Activated T-helper 9 cell treated with anti-CD3 and anti-CD28 coated beads, Interleukin-2, amount 50 U/mL, for 16 hours (primary cell): Measurements from ENCODE around the gene RBP3.

Experiments used
- DNase-seq: peaks from one replicate; pipeline ENCODE4 v3.0.0-alpha.2; 2020; ENCODE audit warnings: low read depth

RBP3 gene

DNA sequence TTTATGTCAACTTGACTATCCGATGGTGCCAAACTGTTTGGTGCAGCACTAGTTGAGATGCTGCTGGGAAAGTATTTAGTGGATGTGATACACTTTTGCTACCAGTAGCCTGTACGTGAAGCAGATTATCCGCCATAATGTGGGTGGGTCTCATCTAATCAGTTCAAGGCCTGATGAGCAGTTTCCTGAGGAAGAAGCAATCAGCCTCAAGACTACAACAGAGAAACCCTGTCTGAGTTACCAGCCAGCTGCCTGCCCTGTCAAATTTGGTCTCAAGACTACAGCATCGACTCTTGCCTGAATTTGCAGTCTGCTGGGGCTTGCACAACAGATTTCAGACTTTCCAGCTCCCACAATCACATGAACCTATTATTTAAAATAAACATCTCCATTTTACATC is 10.9 kb upstream of the RBP3 start:
- no peak for DNase-seq

DNA sequence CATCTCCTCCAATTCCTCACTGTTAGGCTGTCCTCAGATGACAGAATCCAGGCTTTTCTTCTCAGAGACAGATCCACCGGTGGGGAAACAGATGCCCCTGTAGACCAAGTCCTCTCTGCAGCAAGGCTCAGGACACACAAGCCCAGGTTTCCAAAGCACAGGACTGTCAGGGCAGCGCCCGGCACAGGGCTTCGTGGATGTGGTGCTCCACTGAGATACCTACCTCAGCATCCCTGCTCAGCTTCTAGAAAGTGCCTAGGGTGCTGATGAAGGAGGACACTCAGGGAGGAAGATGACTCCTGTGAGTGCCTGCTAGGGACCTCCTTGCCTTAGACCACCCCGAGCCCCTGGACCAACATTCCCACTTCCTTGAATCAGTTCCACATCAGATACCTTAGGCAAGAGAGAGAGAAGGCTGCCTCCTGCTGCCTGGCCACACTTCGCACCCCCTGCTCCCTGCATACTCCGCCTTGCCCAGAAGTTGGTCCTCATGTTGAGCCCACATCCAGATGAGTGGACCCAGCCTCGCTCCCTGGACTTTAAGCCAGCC is 8.9 kb upstream of the RBP3 start:
- no peak for DNase-seq

DNA sequence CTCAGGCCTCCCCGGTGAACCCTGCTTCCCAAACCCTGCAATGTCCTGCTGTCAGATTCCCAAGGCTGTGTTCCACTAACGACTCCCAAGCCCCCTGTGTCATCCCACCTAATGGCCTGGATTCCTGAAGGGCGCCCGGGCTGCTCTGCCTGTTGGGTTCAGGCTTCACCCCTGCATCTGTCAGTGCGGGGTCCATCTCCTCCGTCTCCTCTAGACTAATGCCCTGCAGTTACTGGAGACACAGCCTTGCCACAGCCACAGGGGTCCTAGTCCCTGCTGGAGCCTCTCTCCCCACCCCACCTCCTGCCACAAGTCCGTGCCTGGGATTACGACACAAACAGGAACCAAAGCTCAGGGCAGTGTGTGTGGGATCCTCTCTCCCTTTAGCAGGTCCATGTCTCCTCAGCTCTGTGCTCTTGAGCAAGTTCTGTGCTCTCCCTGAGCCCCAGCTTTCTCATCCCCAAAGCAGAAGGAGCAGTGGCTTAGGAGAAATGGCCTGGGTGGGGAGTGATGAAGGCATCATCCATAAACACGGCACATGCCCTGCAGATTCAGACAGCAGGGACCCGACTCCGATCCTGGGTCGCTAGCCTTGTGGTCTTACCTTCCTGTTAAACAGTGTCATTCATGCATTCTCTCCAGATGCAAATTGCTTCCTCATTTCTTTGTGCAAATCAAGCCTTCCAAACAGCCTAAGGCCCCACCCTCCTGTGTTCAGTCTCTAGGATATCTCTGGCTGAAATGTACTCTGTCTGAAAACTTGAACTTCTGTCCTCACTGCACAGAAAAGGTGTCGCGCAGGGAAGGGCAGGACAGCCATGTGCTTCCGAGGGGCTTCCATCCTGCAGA is 8.2 kb upstream of the RBP3 start:
- DNase-seq, result no peak

DNA sequence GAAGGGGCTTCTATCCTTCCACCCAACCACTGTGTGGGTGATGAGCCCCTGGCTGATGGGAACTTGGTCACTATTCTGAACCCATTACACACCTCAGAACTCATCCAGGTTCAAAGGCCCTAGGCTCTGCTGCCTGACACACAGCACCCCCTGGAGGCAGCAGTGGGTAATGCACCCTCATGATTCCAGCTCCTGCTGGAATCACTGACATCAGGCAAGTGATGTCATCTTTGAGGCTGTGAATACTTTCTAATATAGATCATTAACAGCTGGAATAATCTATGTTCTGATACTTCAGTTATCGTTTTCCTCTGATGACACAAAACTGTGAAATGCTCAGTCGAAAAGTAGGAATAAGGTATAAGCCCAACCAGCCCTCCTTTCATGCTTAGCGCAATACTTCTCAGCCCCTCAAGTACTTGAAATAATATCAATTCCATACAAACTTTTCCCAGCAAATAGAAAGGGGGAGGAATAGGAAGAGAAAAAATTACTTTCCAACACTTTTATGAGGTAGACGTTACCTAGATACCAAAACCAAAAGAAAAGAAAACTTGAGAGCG is 7.5 kb upstream of the RBP3 start:
- DNase-seq, result peak; percentile 53

DNA sequence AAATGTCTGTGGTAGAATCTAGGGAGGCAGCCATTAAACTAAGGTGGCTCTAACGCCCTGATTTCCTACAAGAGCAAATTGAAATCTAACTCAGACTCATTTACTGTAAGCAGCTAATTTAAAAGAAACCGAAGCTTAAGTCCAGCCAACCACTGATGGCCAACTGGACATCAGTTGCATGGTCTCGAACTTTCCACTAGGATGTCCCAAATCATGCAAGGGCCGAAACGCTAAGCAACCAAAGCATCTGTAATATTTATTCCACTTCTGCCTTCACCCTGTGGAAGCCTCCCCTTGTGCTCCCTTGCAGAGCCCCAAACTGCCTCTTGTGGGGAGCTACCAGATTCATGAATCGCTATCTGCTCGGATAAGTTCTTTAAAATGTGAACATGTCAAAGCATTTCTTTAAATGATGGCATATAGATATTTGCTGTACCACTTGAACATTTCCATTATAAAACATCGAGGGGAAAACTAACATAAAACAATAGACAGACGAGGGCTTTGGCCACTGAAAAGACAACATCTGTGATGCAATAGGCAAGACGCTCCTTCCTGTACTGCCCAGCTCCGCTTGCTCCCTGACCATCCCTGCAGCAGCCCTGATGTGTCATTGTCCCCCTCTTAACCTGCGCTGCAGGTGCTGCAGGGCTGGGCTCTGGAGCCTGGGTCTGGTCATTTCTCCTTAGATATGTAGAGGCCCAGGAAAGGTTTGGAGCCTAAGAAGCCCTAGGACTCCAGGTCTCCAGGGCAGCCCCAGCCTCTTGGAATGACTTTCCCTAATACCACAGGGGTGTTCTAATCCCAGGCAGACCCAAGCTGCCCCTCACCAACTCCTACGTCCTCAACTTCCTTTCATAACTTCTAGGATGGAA is 2.9 kb upstream of the RBP3 start:
- no peak for DNase-seq

DNA sequence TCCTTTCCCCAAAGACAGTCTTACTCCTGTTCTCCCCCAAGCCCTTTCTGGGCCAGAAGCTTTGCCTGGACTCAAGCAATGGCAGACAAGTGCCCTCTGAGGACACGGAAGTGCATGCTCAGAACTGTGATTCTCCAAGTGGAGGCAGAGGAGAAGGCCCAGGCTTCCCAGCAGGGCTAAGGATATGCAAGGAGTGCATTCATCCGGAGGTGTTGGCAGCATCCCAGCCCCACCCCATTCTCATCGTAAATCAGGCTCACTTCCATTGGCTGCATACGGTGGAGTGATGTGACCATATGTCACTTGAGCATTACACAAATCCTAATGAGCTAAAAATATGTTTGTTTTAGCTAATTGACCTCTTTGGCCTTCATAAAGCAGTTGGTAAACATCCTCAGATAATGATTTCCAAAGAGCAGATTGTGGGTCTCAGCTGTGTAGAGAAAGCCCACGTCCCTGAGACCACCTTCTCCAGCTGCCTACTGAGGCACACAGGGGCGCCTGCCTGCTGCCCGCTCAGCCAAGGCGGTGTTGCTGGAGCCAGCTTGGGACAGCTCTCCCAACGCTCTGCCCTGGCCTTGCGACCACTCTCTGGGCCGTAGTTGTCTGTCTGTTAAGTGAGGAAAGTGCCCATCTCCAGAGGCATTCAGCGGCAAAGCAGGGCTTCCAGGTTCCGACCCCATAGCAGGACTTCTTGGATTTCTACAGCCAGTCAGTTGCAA is 1.4 kb upstream of the RBP3 start:
- no peak for DNase-seq

DNA sequence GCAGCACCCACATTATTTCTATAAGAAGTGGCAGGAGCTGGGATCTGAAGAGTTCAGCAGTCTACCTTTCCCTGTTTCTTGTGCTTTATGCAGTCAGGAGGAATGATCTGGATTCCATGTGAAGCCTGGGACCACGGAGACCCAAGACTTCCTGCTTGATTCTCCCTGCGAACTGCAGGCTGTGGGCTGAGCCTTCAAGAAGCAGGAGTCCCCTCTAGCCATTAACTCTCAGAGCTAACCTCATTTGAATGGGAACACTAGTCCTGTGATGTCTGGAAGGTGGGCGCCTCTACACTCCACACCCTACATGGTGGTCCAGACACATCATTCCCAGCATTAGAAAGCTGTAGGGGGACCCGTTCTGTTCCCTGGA is 874 bp upstream of the RBP3 start:
- no peak for DNase-seq

DNA sequence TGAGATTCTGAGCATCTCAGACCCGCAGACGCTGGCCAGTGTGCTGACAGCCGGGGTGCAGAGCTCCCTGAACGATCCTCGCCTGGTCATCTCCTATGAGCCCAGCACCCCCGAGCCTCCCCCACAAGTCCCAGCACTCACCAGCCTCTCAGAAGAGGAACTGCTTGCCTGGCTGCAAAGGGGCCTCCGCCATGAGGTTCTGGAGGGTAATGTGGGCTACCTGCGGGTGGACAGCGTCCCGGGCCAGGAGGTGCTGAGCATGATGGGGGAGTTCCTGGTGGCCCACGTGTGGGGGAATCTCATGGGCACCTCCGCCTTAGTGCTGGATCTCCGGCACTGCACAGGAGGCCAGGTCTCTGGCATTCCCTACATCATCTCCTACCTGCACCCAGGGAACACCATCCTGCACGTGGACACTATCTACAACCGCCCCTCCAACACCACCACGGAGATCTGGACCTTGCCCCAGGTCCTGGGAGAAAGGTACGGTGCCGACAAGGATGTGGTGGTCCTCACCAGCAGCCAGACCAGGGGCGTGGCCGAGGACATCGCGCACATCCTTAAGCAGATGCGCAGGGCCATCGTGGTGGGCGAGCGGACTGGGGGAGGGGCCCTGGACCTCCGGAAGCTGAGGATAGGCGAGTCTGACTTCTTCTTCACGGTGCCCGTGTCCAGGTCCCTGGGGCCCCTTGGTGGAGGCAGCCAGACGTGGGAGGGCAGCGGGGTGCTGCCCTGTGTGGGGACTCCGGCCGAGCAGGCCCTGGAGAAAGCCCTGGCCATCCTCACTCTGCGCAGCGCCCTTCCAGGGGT is 703 bp downstream of the RBP3 start:
- no peak for DNase-seq

DNA sequence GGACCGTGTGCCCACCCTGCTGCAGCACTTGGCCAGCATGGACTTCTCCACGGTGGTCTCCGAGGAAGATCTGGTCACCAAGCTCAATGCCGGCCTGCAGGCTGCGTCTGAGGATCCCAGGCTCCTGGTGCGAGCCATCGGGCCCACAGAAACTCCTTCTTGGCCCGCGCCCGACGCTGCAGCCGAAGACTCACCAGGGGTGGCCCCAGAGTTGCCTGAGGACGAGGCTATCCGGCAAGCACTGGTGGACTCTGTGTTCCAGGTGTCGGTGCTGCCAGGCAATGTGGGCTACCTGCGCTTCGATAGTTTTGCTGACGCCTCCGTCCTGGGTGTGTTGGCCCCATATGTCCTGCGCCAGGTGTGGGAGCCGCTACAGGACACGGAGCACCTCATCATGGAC is 1.4 kb downstream of the RBP3 start:
- DNase-seq, result no peak

DNA sequence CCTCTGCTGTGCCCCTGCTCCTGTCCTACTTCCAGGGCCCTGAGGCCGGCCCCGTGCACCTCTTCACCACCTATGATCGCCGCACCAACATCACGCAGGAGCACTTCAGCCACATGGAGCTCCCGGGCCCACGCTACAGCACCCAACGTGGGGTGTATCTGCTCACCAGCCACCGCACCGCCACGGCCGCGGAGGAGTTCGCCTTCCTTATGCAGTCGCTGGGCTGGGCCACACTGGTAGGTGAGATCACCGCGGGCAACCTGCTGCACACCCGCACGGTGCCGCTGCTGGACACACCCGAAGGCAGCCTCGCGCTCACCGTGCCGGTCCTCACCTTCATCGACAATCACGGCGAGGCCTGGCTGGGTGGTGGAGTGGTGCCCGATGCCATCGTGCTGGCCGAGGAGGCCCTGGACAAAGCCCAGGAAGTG is 1.8 kb downstream of the RBP3 start:
- DNase-seq, result no peak

DNA sequence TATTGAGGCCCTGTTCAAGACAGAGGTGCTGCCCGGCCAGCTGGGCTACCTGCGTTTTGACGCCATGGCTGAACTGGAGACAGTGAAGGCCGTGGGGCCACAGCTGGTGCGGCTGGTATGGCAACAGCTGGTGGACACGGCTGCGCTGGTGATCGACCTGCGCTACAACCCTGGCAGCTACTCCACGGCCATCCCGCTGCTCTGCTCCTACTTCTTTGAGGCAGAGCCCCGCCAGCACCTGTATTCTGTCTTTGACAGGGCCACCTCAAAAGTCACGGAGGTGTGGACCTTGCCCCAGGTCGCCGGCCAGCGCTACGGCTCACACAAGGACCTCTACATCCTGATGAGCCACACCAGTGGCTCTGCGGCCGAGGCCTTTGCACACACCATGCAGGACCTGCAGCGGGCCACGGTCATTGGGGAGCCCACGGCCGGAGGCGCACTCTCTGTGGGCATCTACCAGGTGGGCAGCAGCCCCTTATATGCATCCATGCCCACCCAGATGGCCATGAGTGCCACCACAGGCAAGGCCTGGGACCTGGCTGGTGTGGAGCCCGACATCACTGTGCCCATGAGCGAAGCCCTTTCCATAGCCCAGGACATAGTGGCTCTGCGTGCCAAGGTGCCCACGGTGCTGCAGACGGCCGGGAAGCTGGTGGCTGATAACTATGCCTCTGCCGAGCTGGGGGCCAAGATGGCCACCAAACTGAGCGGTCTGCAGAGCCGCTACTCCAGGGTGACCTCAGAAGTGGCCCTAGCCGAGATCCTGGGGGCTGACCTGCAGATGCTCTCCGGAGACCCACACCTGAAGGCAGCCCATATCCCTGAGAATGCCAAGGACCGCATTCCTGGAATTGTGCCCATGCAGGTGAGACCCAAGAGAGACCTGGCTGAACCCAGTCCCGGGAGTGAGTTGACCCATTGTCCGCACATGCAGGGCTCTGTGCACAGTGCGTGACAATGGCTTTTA is 2.8 kb downstream of the RBP3 start:
- no peak for DNase-seq

DNA sequence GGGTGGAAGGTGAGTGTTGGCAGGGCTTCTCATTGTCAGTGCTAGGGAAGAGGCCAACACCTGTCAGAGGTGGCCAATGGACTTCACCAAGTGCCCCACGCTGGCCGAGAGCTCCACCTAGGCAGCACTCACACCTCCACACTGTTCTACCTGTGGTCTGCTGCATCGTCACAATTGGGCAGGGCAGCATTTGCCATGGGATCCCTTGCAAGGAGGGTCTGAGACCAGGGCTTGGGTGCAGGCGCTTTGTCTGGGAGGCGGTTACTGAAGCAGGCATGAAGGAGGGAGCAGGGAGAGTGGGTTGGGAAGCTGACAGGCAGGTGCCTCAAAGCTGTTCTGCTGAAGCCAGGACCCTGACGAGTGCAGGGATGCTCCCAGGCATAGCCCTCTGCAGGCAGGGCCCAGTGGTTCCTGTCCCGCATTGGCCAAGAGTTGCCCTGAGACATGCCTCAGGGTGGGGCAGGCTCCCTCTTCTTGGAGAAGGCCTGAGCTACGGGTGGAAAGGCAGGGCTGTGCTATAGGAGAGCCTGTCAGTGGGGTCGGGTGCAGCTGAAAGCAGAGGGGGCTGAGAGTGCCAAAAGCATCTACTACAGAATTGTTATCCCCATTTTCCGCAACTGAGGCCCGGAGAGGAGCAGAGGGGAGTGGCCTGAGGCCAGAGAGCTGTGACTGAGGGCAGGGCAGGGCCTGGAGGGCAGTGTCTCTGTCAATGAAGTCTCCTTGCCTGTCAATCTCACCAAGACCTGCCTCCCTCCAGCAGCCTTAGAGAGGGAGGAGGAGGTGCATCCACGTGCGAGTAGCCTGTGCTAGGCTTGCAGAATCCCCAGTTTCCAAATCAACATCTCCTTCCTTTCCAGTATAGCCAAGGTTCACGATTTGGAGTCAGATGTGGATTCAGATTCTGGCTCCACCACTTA is 4.0 kb downstream of the RBP3 start:
- DNase-seq, result no peak

DNA sequence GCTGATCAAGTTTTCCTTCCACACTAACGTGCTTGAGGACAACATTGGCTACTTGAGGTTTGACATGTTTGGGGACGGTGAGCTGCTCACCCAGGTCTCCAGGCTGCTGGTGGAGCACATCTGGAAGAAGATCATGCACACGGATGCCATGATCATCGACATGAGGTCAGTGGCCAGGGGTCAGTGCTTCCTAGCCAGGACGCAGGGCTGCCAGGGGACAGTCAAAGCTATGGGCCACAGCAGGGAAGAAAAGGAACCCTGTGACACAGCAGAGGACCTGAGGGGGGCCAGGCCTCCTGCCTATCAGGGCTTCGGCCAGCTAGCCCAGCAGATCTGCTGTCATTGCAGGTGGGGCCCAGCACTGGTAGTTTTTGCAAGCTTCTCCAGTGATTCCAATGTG is 5.2 kb downstream of the RBP3 start:
- DNase-seq, result no peak

DNA sequence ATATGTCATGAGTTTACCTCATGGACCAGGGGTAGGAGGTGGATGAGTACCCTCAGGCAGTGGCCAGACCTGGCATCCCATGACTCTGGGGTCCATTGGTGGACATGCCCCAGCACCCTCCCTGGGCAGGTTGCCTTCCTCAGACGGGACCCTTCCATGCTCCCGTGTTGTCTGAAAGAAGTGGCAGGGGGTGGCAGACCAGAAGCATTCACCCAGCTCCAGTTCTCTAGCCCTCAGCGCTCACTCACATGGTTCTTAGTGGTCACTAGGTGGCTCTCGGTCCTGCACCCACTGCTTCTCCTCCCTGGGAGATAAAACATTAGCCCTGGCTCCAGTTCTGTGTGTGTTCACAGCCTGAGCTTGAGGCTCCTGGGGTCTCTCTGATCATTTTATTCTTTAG is 6.0 kb downstream of the RBP3 start:
- no peak for DNase-seq

DNA sequence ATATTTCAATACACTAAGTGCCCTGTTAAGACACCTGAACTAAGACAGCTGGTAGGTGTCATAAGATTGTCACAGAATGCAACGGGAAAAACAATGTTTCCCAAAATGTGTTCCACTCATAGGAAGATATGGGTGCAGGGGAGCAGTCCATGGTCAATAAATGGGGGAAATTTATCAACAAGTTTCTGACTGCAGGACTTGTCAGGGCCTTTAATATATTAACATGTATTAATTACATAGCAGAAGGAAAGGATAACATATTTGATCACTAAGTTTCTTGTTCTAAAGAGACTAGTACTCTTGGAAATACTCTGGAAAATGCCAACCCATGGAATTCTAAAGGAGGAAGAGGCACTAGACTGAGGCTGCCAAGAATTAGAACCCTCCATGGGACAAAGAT is 6.7 kb downstream of the RBP3 start:
- no peak for DNase-seq

DNA sequence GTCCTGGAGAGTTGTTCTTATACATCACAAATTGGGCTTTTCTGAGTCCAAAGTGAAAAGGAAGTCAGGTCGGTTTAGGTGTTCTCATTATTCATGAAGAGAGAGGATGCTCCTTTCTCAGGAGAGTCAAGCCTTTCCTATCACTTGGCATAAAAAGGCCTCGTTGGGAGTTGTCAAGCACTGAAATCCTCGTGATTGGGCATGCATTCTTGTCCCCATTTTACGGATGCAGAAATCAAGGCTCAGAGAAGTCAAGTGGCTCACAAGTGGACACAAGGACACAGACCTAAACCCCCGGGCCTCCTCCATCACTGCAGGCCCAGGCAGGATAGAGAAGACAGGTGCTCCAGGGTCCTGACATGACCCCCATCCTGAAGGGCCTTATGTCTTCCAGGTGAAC is 8.5 kb downstream of the RBP3 start:
- DNase-seq, result no peak

DNA sequence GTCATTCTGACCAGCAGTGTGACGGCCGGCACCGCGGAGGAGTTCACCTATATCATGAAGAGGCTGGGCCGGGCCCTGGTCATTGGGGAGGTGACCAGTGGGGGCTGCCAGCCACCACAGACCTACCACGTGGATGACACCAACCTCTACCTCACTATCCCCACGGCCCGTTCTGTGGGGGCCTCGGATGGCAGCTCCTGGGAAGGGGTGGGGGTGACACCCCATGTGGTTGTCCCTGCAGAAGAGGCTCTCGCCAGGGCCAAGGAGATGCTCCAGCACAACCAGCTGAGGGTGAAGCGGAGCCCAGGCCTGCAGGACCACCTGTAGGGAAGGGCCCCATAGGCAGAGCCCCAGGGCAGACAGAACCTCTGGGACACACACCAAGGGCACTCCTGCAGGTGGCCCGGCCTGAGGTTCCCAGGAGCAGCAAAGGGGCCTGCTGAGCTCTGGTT is 9.0 kb downstream of the RBP3 start:
- DNase-seq, result no peak

DNA sequence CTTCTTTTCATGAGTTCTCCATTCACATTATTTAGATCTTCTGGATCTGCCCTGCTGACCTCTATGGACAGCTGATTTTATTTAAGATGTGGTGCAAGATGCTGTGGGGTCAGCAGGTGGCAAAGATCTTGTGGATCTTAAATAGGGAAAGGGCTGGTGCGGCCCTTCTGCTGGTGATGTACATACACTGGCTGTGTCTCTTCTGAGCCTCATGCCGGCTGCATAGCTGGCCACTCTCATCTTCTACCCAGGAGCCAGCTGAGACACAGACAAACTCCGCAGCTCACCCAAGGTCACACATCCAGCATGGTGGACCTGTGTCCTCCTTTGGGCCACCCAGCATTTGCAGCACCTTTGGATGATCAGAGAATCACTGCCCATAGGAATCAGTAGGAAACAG is 9.7 kb downstream of the RBP3 start:
- DNase-seq, result no peak

DNA sequence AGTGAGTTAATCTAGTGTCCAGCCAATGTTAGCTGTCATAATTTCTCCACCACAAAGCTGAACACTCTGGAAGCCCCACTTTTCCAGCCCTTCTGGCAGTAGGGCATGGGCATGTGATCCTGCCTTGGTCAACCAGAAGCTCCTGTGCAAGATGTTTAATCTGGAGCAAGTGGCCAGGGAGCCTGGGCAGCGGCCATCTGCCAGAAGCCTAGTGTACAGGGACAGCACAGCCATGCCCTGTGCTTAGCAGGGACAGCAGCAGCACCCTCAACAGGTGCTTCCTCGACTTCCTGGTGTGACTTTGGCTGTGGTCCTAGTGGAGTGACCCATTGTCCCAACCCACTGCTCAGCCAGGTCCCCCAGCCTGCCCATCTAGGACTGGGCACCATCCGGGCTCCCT is 10.3 kb downstream of the RBP3 start:
- no peak for DNase-seq
